Breast epithelium (tissue), 4 donors: ENCODE results near the gene CLEC9A. TPM values are rescaled to one million over a fixed set of nuclear protein-coding genes. Genes with fewer than 3 reads are reported as not detected.

Experiments
- DNase-seq, 2 donors: peaks; one replicate each; pipeline ENCODE4 v3.0.0-alpha.2; 2019; ENCODE audit warnings: low spot score in 2 of 2
- H3K27ac ChIP-seq, 2 donors: fragments of 200-600 bp; sonication (generic) in 1 of 2; one replicate each; pipeline ENCODE4 v1.5.1; 2016 to 2019; ENCODE audit warnings: mild to moderate bottlenecking in 1 of 2
- H3K27me3 ChIP-seq, 2 donors: fragments of 200-600 bp; sonication (generic) in 1 of 2; one replicate each; pipeline versions ENCODE4 v1.5.1 to v1.6.0; 2017 to 2019; ENCODE audit warnings: control low read depth in 1 of 2, mild to moderate bottlenecking in 1 of 2
- H3K36me3 ChIP-seq: fragments of 200-600 bp; one replicate; pipeline ENCODE4 v1.5.1; 2019
- H3K4me1 ChIP-seq, 2 donors: fragments of 200-600 bp; sonication (generic); one replicate each; pipeline ENCODE4 v1.5.1; 2016 to 2019; ENCODE audit warnings: control low read depth in 1 of 2
- H3K4me3 ChIP-seq, 3 donors: fragments of 200-600 bp; sonication (generic); 1 replicate in 2 of 3; 2 replicates in 1 of 3; pipeline ENCODE4 v1.5.1; 2016 to 2019; ENCODE audit warnings: mild to moderate bottlenecking in 3 of 3, moderate library complexity in 2 of 3
- H3K9me3 ChIP-seq, 2 donors: fragments of 200-600 bp; sonication (generic) in 1 of 2; one replicate each; pipeline ENCODE4 v1.5.1; 2016 to 2019; ENCODE audit warnings: control low read depth in 1 of 2
- POLR2A ChIP-seq: fragments of 450-650 bp; IDR thresholded peaks from one replicate; pipeline ENCODE4 v1.6.1; 2016; ENCODE audit warnings: antibody characterized with exemption, mild to moderate bottlenecking, moderate library complexity
- POLR2AphosphoS5 ChIP-seq, 3 donors: sonication (generic); formaldehyde crosslinking; IDR thresholded peaks; one replicate each; pipeline ENCODE4 v1.6.1; 2017; ENCODE audit warnings: antibody characterized with exemption in 3 of 3
- intact Hi-C: fragments of 100-400 bp; cut with DNase I; formaldehyde crosslinking; loops from one replicate; pipeline ENCODE4 v1.15.1; 2023; ENCODE audit warnings: low total_unique reads
- total RNA-seq, 3 donors: library from RNA; depleted of rRNA; stranded (reverse); fragments of >200 nt; gene quantifications; one replicate each; pipeline ENCODE4 v1.1.0, GENCODE V29; 2016
- TF ChIP-seq, protein P1 (sequence below), 3 donors: fragments of 450-650 bp; IDR thresholded peaks; one replicate each; pipeline ENCODE4 v1.5.1; 2016 to 2017; ENCODE audit warnings: antibody characterized with exemption in 3 of 3, mild to moderate bottlenecking in 3 of 3, moderate library complexity in 3 of 3

The CLEC9A gene
- total RNA-seq, 3 donors from 2014 or later = not detected

DNA sequence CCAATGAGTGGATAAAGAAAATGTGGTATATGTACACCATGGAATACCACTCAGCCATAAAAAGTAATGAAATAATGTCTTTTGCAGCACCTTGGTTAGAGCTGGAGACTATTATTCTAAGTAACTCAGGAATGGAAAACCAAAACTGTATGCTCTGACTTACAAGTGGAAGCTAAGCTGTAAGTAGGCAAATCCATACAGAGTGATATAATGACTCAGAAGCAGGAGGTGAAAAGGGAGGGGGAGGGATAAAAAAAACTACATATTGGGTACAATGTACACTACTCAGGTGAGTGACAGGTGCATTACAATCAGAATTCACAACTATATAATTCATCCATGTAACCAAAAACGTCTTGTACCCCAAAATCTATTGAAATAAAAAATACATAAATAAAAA is 83.4 kb downstream of the CLEC9A start:
- Histone ChIP-seq H3K4me1 (no peaks in the 10 kb centered on the region), H3K36me3 (no peaks in the 10 kb centered on the region), H3K4me3 (no peak overlapping the region), H3K27ac (no peak overlapping the region), H3K27me3 (no peaks in the 10 kb centered on the region), H3K9me3 (peaks cover 0 to 5% of the 10 kb centered on the region in 2 donors)
- intact Hi-C loops = no loop called here
- TF ChIP-seq POLR2A (no peak), POLR2AphosphoS5 (IDR thresholded peaks at IDR 0.05) (no peak)
- TF ChIP-seq, protein P1, sequence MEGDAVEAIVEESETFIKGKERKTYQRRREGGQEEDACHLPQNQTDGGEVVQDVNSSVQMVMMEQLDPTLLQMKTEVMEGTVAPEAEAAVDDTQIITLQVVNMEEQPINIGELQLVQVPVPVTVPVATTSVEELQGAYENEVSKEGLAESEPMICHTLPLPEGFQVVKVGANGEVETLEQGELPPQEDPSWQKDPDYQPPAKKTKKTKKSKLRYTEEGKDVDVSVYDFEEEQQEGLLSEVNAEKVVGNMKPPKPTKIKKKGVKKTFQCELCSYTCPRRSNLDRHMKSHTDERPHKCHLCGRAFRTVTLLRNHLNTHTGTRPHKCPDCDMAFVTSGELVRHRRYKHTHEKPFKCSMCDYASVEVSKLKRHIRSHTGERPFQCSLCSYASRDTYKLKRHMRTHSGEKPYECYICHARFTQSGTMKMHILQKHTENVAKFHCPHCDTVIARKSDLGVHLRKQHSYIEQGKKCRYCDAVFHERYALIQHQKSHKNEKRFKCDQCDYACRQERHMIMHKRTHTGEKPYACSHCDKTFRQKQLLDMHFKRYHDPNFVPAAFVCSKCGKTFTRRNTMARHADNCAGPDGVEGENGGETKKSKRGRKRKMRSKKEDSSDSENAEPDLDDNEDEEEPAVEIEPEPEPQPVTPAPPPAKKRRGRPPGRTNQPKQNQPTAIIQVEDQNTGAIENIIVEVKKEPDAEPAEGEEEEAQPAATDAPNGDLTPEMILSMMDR (IDR thresholded peaks at IDR 0.05) = no peak
- no peak for DNase-seq

DNA sequence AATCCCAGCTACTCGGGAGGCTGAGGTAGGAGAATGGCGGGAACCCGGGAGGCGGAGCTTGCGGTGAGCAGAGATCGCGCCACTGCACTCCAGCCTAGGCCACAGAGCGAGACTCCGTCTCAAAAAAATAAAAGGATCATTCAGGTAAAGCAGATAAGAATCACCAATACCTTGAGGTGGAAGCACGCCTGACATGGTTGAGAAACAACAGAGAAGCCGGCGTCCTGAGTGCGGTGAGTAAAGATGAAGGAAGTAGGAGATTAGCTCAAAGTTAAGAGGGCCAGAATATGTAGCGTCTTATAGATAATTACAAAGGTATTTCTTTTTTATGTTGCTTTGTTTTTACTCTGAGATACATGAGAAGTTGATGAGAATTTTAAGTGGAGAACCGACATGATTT is 84.8 kb downstream of the CLEC9A start:
- intact Hi-C loops = no loop called here
- TF ChIP-seq, protein P1 (IDR thresholded peaks at IDR 0.05) = no peak
- TF ChIP-seq POLR2A (no peak), POLR2AphosphoS5 (IDR thresholded peaks at IDR 0.05) (no peak)
- no peak for DNase-seq
- Histone ChIP-seq H3K9me3 (peaks cover 0 to 5% of the 10 kb centered on the region in 2 donors), H3K27ac (no peak overlapping the region), H3K36me3 (no peaks in the 10 kb centered on the region), H3K4me3 (no peak overlapping the region), H3K4me1 (no peaks in the 10 kb centered on the region), H3K27me3 (no peaks in the 10 kb centered on the region)

Other genes starting within 250 kb of the CLEC9A start
- under 1 TPM in 2 of 3 donors, not detected in 1; 0.32 to 0.44 TPM for gene KLRF1, start 203.2 kb upstream of the CLEC9A start, total RNA-seq
- gene CLEC2B, start 161.3 kb upstream of the CLEC9A start, total RNA-seq = 10 to 100 TPM; 18.4 to 36.1 (median 29.3) TPM
- not detected for gene KLRF2, start 149.2 kb upstream of the CLEC9A start, total RNA-seq
- not detected for gene CLEC2A, start 98.3 kb upstream of the CLEC9A start, total RNA-seq
- 1 to 10 TPM in 2 of 3 donors, not detected in 1; 1.6 to 1.9 TPM for gene CLEC12A, start 59.3 kb upstream of the CLEC9A start, total RNA-seq
- gene CLEC1B, start 31.6 kb upstream of the CLEC9A start, total RNA-seq = not detected
- gene CLEC12B, start 20.1 kb upstream of the CLEC9A start, total RNA-seq = under 1 TPM in 1 of 3 donors, not detected in 2; 0.16 TPM
- gene CLEC1A, start 68.3 kb downstream of the CLEC9A start, total RNA-seq = 1 to 10 TPM; 1.9 to 6.9 (median 4.3) TPM
- 10 to 100 TPM in 2 of 3 donors, 1 to 10 TPM in 1; 5.2 to 14.7 (median 13.8) TPM for gene CLEC7A, start 99.5 kb downstream of the CLEC9A start, total RNA-seq
- 10 to 100 TPM in 1 of 3 donors, 1 to 10 TPM in 1, not detected in 1; 3.3 to 17.1 TPM for gene OLR1, start 141.4 kb downstream of the CLEC9A start, total RNA-seq
- under 1 TPM in 2 of 3 donors, not detected in 1; 0.33 to 0.44 TPM for gene TMEM52B, start 148.3 kb downstream of the CLEC9A start, total RNA-seq
- gene GABARAPL1, start 182.2 kb downstream of the CLEC9A start, total RNA-seq = 100 to 1,000 TPM; 146 to 182 (median 155) TPM